H1 (cell line): ENCODE data around the gene IQCE. TPM values are rescaled to one million over a fixed set of nuclear protein-coding genes. Genes with fewer than 3 reads are reported as not detected.

Experiments used
- CTCF ChIA-PET: fragments of 300-600 bp; sonication (Branson Sonifier 250); formaldehyde crosslinking; loops from one replicate; lab custom pipeline; 2021; ENCODE audit not compliant: partially characterized antibody; lab: Charles Lee
- POLR2A ChIA-PET: fragments of 300-600 bp; sonication (Branson Sonifier 250); formaldehyde crosslinking; loops from one replicate; lab custom pipeline; 2021; ENCODE audit warnings: inconsistent platforms; ENCODE audit not compliant: partially characterized antibody; lab: Charles Lee
- DNase-seq, 2 experiments: peaks; one replicate each; pipeline versions ENCODE4 v3.0.0 to v3.0.0-alpha.2; 2010 to 2022; ENCODE audit warnings: low spot score in 2 of 2, low read depth in 1 of 2, mixed read lengths in 1 of 2
- FAIRE-seq: peaks from 2 replicates; lab custom pipeline; 2011; peaks lifted over from hg19 to GRCh38; lab: Jason Lieb, UNC
- H2AFZ ChIP-seq: 2 replicates; pipeline ENCODE4 v1.8.1; 2012; ENCODE audit warnings: low read length, inconsistent platforms
- H2AK5ac ChIP-seq: 2 replicates; pipeline ENCODE4 v1.6.1; 2013; ENCODE audit warnings: low read depth, low read length
- H2BK120ac ChIP-seq: replicated peaks from 2 replicates; pipeline ENCODE3; 2013; ENCODE audit warnings: low read depth, low read length, inconsistent platforms
- H2BK12ac ChIP-seq: 2 replicates; pipeline ENCODE4 v1.6.1; 2013; ENCODE audit warnings: low read depth, low read length
- H2BK15ac ChIP-seq: 2 replicates; pipeline ENCODE4 v1.6.1; 2013; ENCODE audit warnings: low read length
- H2BK20ac ChIP-seq: 2 replicates; pipeline ENCODE4 v1.6.1; 2013; ENCODE audit warnings: low read length
- H2BK5ac ChIP-seq: 2 replicates; pipeline ENCODE4 v1.6.1; 2013; ENCODE audit warnings: low read depth, low read length
- H3K14ac ChIP-seq: 2 replicates; pipeline ENCODE4 v1.6.1; 2013; ENCODE audit warnings: inconsistent platforms; ENCODE audit not compliant: insufficient read length
- H3K18ac ChIP-seq: 2 replicates; pipeline ENCODE4 v1.6.1; 2013; ENCODE audit warnings: low read length; ENCODE audit errors: extremely low read depth
- H3K23ac ChIP-seq: 2 replicates; pipeline ENCODE4 v1.6.1; 2013; ENCODE audit warnings: inconsistent platforms; ENCODE audit not compliant: insufficient read length
- H3K23me2 ChIP-seq: 2 replicates; pipeline ENCODE4 v1.6.1; 2013; ENCODE audit warnings: low read depth, low read length
- H3K27ac ChIP-seq: 2 replicates; pipeline ENCODE4 v1.6.1; 2011; ENCODE audit warnings: low read depth, low read length, inconsistent platforms
- H3K27me3 ChIP-seq, 4 experiments: replicated peaks in 1 of 4; 1 replicate in 1 of 4; 2 replicates in 3 of 4; pipeline versions ENCODE4 v1.6.1 to v1.8.1; 2011 to 2013; ENCODE audit warnings: low read length in 3 of 4, mild to moderate bottlenecking in 3 of 4, inconsistent platforms in 2 of 4, mixed read lengths in 2 of 4, moderate library complexity in 1 of 4; ENCODE audit not compliant: control insufficient read depth in 3 of 4, insufficient read depth in 3 of 4; ENCODE audit errors: extremely low read depth in 1 of 4
- H3K36me3 ChIP-seq, 4 experiments: 2 replicates each; pipeline versions ENCODE4 v1.6.1 to v1.8.1; 2011 to 2013; ENCODE audit warnings: mild to moderate bottlenecking in 4 of 4, low read length in 3 of 4, moderate library complexity in 2 of 4, control low read depth in 1 of 4, inconsistent platforms in 1 of 4; ENCODE audit not compliant: insufficient read depth in 4 of 4, control insufficient read depth in 2 of 4
- H3K4ac ChIP-seq: replicated peaks from 2 replicates; pipeline ENCODE3; 2013; ENCODE audit warnings: low read length, low read depth, mixed read lengths, inconsistent platforms; ENCODE audit not compliant: insufficient read length
- H3K4me1 ChIP-seq, 4 experiments: replicated peaks in 1 of 4; 1 replicate in 1 of 4; 2 replicates in 3 of 4; pipeline versions ENCODE4 v1.6.1 to v1.8.1; 2011 to 2013; ENCODE audit warnings: low read length in 3 of 4, inconsistent platforms in 2 of 4, mixed read lengths in 1 of 4; ENCODE audit not compliant: insufficient read depth in 4 of 4, control insufficient read depth in 3 of 4
- H3K4me2 ChIP-seq, 2 experiments: 2 replicates each; pipeline versions ENCODE4 v1.6.1 to v1.8.1; 2011 to 2013; ENCODE audit warnings: low read depth in 2 of 2, low read length in 2 of 2, control low read depth in 1 of 2, inconsistent platforms in 1 of 2, mild to moderate bottlenecking in 1 of 2; ENCODE audit not compliant: insufficient read depth in 1 of 2
- H3K4me3 ChIP-seq, 4 experiments: fragments of 200-600, 300-600 bp in 1 of 4; sonication (generic), shearing (Covaris generic), sonication (Bioruptor Twin) in 1 of 4; 2 replicates each; pipeline versions ENCODE4 v1.5.1 to v1.8.1; 2011 to 2016; ENCODE audit warnings: low read length in 4 of 4, low read depth in 3 of 4, control low read depth in 2 of 4, inconsistent platforms in 2 of 4, mild to moderate bottlenecking in 2 of 4, mixed read lengths in 1 of 4, moderate library complexity in 1 of 4; ENCODE audit not compliant: insufficient read depth in 2 of 4; ENCODE audit errors: extremely low read depth in 1 of 4
- H3K56ac ChIP-seq: replicated peaks from 2 replicates; pipeline ENCODE3; 2013; ENCODE audit warnings: low read depth, mild to moderate bottlenecking, mixed read lengths, low read length, inconsistent platforms; ENCODE audit not compliant: insufficient read length
- H3K79me1 ChIP-seq: 2 replicates; pipeline ENCODE4 v1.6.1; 2013; ENCODE audit warnings: low read depth, low read length, control low read depth
- H3K79me2 ChIP-seq, 2 experiments: 2 replicates each; pipeline versions ENCODE4 v1.6.1 to v1.8.1; 2012 to 2013; ENCODE audit warnings: low read length in 2 of 2, mild to moderate bottlenecking in 2 of 2, inconsistent platforms in 1 of 2; ENCODE audit not compliant: insufficient read depth in 2 of 2, control insufficient read depth in 1 of 2
- H3K9ac ChIP-seq, 4 experiments: replicated peaks in 1 of 4; 1 replicate in 1 of 4; 2 replicates in 3 of 4; pipeline versions ENCODE4 v1.6.1 to v1.8.1; 2011 to 2013; ENCODE audit warnings: low read depth in 3 of 4, low read length in 3 of 4, control low read depth in 2 of 4, mild to moderate bottlenecking in 2 of 4, moderate library complexity in 2 of 4, inconsistent platforms in 1 of 4; ENCODE audit errors: extremely low read depth in 1 of 4
- H3K9me3 ChIP-seq, 2 experiments: 2 replicates each; pipeline versions ENCODE4 v1.6.1 to v1.8.1; 2012 to 2013; ENCODE audit warnings: mild to moderate bottlenecking in 2 of 2, moderate library complexity in 2 of 2, control low read depth in 1 of 2, inconsistent platforms in 1 of 2, low read depth in 1 of 2, low read length in 1 of 2, mixed read lengths in 1 of 2; ENCODE audit not compliant: insufficient read depth in 2 of 2
- H4K20me1 ChIP-seq, 2 experiments: replicated peaks in 1 of 2; 2 replicates each; pipeline versions ENCODE3 to v1.8.1; 2011 to 2013; ENCODE audit warnings: inconsistent platforms in 2 of 2, low read length in 2 of 2, mild to moderate bottlenecking in 1 of 2; ENCODE audit not compliant: insufficient read depth in 2 of 2, control insufficient read depth in 1 of 2
- H4K5ac ChIP-seq: 2 replicates; pipeline ENCODE4 v1.6.1; 2013; ENCODE audit warnings: low read length, low read depth, mixed read lengths, inconsistent platforms; ENCODE audit not compliant: insufficient read length
- H4K8ac ChIP-seq: 2 replicates; pipeline ENCODE4 v1.8.0; 2013; ENCODE audit warnings: mild to moderate bottlenecking, moderate library complexity, low read length, inconsistent platforms; ENCODE audit not compliant: insufficient read depth; ENCODE audit errors: extremely low read depth
- H4K91ac ChIP-seq: replicated peaks from 2 replicates; pipeline ENCODE3; 2013; ENCODE audit warnings: low read length, mixed read lengths, inconsistent platforms; ENCODE audit not compliant: insufficient read length
- ATF2 ChIP-seq: IDR thresholded peaks from 2 replicates; pipeline ENCODE4 v1.6.1; 2012; ENCODE audit warnings: low read length, inconsistent platforms
- CBX8 ChIP-seq: fragments of 300-800, 300-1000 bp; sonication (generic); IDR thresholded peaks from 2 replicates; pipeline ENCODE4 v1.7.1; 2016; ENCODE audit warnings: low read depth, low read length, borderline replicate concordance
- CREB1 ChIP-seq: IDR thresholded peaks from 2 replicates; pipeline ENCODE4 v1.6.1; 2012; ENCODE audit warnings: inconsistent platforms
- E2F6 ChIP-seq: IDR thresholded peaks from 2 replicates; pipeline ENCODE4 v1.6.1; 2012; ENCODE audit warnings: inconsistent platforms
- GTF2F1 ChIP-seq: IDR thresholded peaks from 2 replicates; pipeline ENCODE4 v1.6.1; 2012; ENCODE audit warnings: low read depth, low read length, improper control_type of control experiment, borderline replicate concordance
- MAX ChIP-seq: IDR thresholded peaks from 2 replicates; pipeline ENCODE4 v1.6.1; 2012; ENCODE audit warnings: inconsistent platforms
- NRF1 ChIP-seq: IDR thresholded peaks from 2 replicates; pipeline ENCODE4 v1.6.1; 2011; ENCODE audit warnings: mild to moderate bottlenecking, low read depth, low read length, improper control_type of control experiment
- SP4 ChIP-seq: IDR thresholded peaks from 2 replicates; pipeline ENCODE4 v1.6.1; 2012; ENCODE audit warnings: low read length, inconsistent platforms
- SRF ChIP-seq: IDR thresholded peaks from 2 replicates; pipeline ENCODE4 v1.6.1; 2011; ENCODE audit warnings: mild to moderate bottlenecking, low read depth, low read length, moderate library complexity
- WGBS, 2 experiments: shearing (Covaris generic) in 1 of 2; methylation state at CpG; one replicate each; pipeline versions ENCODE4 v1.1.6 to v1.1.7; 2013 to 2015; ENCODE audit warnings: low lambda C conversion rate in 2 of 2, mixed read lengths in 2 of 2, inconsistent platforms in 1 of 2, low coverage in 1 of 2, missing lambda C conversion rate in 1 of 2; ENCODE audit not compliant: insufficient replicate concordance in 2 of 2, insufficient coverage in 1 of 2, insufficient read length in 1 of 2; ENCODE audit errors: extremely low coverage in 1 of 2, missing lambda C conversion rate in 1 of 2; 5-methylcytosine and 5-hydroxymethylcytosine counted together
- polyA plus RNA-seq, 7 experiments: library from polyadenylated mRNA; depleted of rRNA in 3 of 7; stranded (reverse) in 5 of 7; unstranded in 2 of 7; fragments of >200 nt in 5 of 7; fragments of 200-250 nt in 2 of 7; gene quantifications; 1 replicate in 5 of 7; 2 replicates in 1 of 7; 4 replicates in 1 of 7; pipeline versions ENCODE4 v1.2.1 to v1.2.3, GENCODE V29; 2011 to 2013; ENCODE audit warnings: missing spikeins in 2 of 7, mixed read lengths in 2 of 7
- total RNA-seq: library from RNA; stranded (reverse); fragmentation: NEBNext Ultra II Directional; extraction: Animal tissue kit (Norgen Biotek cat#: 25700); gene quantifications from 2 replicates; pipeline ENCODE4 v1.2.1, GENCODE V29; 2021

Gene IQCE
- total and polyA plus RNA-seq, 2 of the 8 experiments (the other 6 are each of a cell fraction or from before 2014, with no cell fraction given): 2.2 to 4.9 TPM

- no peak overlapping the region for H3K9ac ChIP-seq
- no peak for FAIRE-seq
- peaks cover 0 to 4% of the 10 kb centered on the region in 2 experiments; a peak in 2 of 4 replicates for H3K9me3 ChIP-seq
- H3K56ac ChIP-seq: no peak overlapping the region
- no peak overlapping the region; the same call in 1 of the 2 replicates for H4K8ac ChIP-seq
- peaks cover 0 to 4% (median under 1%) of the 10 kb centered on the region in 4 experiments; a peak in 2 of 7 replicates for H3K4me1 ChIP-seq
- H2BK12ac ChIP-seq: no peak overlapping the region
- peaks cover 0 to 14% of the 10 kb centered on the region in 2 experiments for H4K20me1 ChIP-seq
- H3K79me2 ChIP-seq: no peaks in the 10 kb centered on the region
- DNase-seq: no peak
- no peak overlapping the region for H4K5ac ChIP-seq
- H3K4me3 ChIP-seq: no peak overlapping the region
- H3K27me3 ChIP-seq: peaks cover 0 to 4% (median 0%) of the 10 kb centered on the region in 4 experiments; a peak in 1 of 7 replicates
- 93% methylated on average over 32 of the region's 33 CpGs; no CpG with 5 or more reads in 1 of the 2 experiments for WGBS, 2 experiments
- no peak overlapping the region for H2BK20ac ChIP-seq
- peaks cover 0 to 32% (median 5%) of the 10 kb centered on the region in 4 experiments; a peak in 6 of 8 replicates for H3K36me3 ChIP-seq
- H2BK120ac ChIP-seq: no peak overlapping the region
- H4K91ac ChIP-seq: no peak overlapping the region
- no peak overlapping the region for H3K4me2 ChIP-seq
- H3K27ac ChIP-seq: no peak overlapping the region
- TF ChIP-seq SRF (no peak), GTF2F1 (no peak), NRF1 (no peak), MAX (no peak), ATF2 (no peak), SP4 (no peak), CBX8 (no peak), E2F6 (no peak), CREB1 (no peak)
- H3K23ac ChIP-seq: no peak overlapping the region
- H2AK5ac ChIP-seq: no peak overlapping the region
- POLR2A ChIA-PET: interaction anchor here (0.8 to 1.2 kb wide), 2 partner anchors 19 to 31 kb away, joined by 3 read pairs; no protein-coding TSS in a partner anchor
- no peaks in the 10 kb centered on the region for H3K79me1 ChIP-seq
- H3K14ac ChIP-seq: no peak overlapping the region
- no peak overlapping the region for H3K18ac ChIP-seq
- no peak overlapping the region; the same call in none of the 2 replicates for H2BK5ac ChIP-seq
- no peaks in the 10 kb centered on the region for H3K23me2 ChIP-seq
- H2BK15ac ChIP-seq: no peak overlapping the region
- H3K4ac ChIP-seq: no peak overlapping the region
- CTCF ChIA-PET: interaction anchor here (0.7 to 4.0 kb wide), 11 partner anchors 10 to 211 kb away, joined by 3 to 17 read pairs (median 6); no protein-coding TSS in a partner anchor
- no peak overlapping the region for H2AFZ ChIP-seq
Observed at GRCh38 chr7:2662273-2663120, 103.7 kb downstream of the IQCE start.
